OCI-LY3 (cell line): Measurements from ENCODE around the gene GSAP.

Source experiments
- H2AFZ ChIP-seq: fragments of 200-600, 300-600 bp; shearing (Covaris generic); 2 replicates; pipeline ENCODE4 v1.6.0; 2014; ENCODE audit warnings: antibody characterized with exemption, low read depth, low read length
- H3K27ac ChIP-seq: fragments of 200-600, 300-600 bp; sonication (generic); 2 replicates; pipeline ENCODE4 v1.5.1; 2014; ENCODE audit warnings: mild to moderate bottlenecking, low read length, moderate library complexity, mixed read lengths
- H3K27me3 ChIP-seq: fragments of 200-600, 300-600 bp; sonication (generic); 2 replicates; pipeline ENCODE4 v1.6.1; 2014; ENCODE audit warnings: low read depth, low read length, mixed read lengths
- H3K36me3 ChIP-seq: fragments of 200-600, 300-600 bp; sonication (generic); replicated peaks from 2 replicates; pipeline ENCODE3; 2014; ENCODE audit warnings: low read depth, low read length, mixed read lengths
- H3K4me1 ChIP-seq: fragments of 300-600, 200-600 bp; sonication (generic); 2 replicates; pipeline ENCODE4 v1.6.1; 2014; ENCODE audit warnings: low read length, mixed read lengths
- H3K4me2 ChIP-seq: fragments of 200-600, 300-600 bp; sonication (generic); 2 replicates; pipeline ENCODE4 v1.6.1; 2014; ENCODE audit warnings: low read length, mixed read lengths
- H3K4me3 ChIP-seq: fragments of 300-600, 200-600 bp; sonication (generic); 2 replicates; pipeline ENCODE4 v1.5.1; 2014; ENCODE audit warnings: antibody characterized with exemption, mild to moderate bottlenecking, low read length, moderate library complexity
- H3K79me2 ChIP-seq: fragments of 300-600, 200-600 bp; shearing (Covaris generic); 2 replicates; pipeline ENCODE4 v1.6.1; 2014; ENCODE audit warnings: mild to moderate bottlenecking, low read length, mixed read lengths
- H3K9ac ChIP-seq: fragments of 300-600, 200-600 bp; shearing (Covaris generic); 2 replicates; pipeline ENCODE4 v1.6.0; 2014; ENCODE audit warnings: mild to moderate bottlenecking, low read length, moderate library complexity
- H3K9me3 ChIP-seq: fragments of 200-600, 300-600 bp; shearing (Covaris generic); 2 replicates; pipeline ENCODE4 v1.6.1; 2014; ENCODE audit warnings: low read length, mixed read lengths; ENCODE audit not compliant: insufficient read depth
- H4K20me1 ChIP-seq: fragments of 200-600, 300-600 bp; sonication (generic); 2 replicates; pipeline ENCODE4 v1.6.1; 2016; ENCODE audit warnings: low read length, mixed read lengths; ENCODE audit not compliant: insufficient read depth
- EZH2phosphoT487 ChIP-seq: fragments of 200-600 bp; shearing (Covaris generic); IDR thresholded peaks from 2 replicates; pipeline ENCODE4 v1.6.1; 2018; ENCODE audit warnings: antibody characterized with exemption, mixed run types, low read depth
- TF ChIP-seq, protein P1 (sequence below): fragments of 200-600, 300-600 bp; sonication (generic); IDR thresholded peaks from 2 replicates; pipeline ENCODE4 v1.5.1; 2014; ENCODE audit warnings: antibody characterized with exemption, low read length, low read depth

Gene GSAP

GRCh38 chr7:77293046-77293445 is 123.1 kb downstream of the GSAP start:
- TF ChIP-seq EZH2phosphoT487, result no peak
- TF ChIP-seq, protein P1, sequence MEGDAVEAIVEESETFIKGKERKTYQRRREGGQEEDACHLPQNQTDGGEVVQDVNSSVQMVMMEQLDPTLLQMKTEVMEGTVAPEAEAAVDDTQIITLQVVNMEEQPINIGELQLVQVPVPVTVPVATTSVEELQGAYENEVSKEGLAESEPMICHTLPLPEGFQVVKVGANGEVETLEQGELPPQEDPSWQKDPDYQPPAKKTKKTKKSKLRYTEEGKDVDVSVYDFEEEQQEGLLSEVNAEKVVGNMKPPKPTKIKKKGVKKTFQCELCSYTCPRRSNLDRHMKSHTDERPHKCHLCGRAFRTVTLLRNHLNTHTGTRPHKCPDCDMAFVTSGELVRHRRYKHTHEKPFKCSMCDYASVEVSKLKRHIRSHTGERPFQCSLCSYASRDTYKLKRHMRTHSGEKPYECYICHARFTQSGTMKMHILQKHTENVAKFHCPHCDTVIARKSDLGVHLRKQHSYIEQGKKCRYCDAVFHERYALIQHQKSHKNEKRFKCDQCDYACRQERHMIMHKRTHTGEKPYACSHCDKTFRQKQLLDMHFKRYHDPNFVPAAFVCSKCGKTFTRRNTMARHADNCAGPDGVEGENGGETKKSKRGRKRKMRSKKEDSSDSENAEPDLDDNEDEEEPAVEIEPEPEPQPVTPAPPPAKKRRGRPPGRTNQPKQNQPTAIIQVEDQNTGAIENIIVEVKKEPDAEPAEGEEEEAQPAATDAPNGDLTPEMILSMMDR, result peak; percentile 46
- no peaks in the 10 kb centered on the region for H3K9me3 ChIP-seq
- no peak overlapping the region for H3K27ac ChIP-seq
- H3K27me3 ChIP-seq, result no peaks in the 10 kb centered on the region
- no peak overlapping the region for H2AFZ ChIP-seq
- no peak overlapping the region for H3K4me2 ChIP-seq
- no peaks in the 10 kb centered on the region for H3K4me1 ChIP-seq
- H3K79me2 ChIP-seq, result no peaks in the 10 kb centered on the region
- no peak overlapping the region for H3K4me3 ChIP-seq
- H3K9ac ChIP-seq, result no peak overlapping the region
- no peaks in the 10 kb centered on the region for H4K20me1 ChIP-seq
- peaks cover 8% of the 10 kb centered on the region for H3K36me3 ChIP-seq

DNA sequence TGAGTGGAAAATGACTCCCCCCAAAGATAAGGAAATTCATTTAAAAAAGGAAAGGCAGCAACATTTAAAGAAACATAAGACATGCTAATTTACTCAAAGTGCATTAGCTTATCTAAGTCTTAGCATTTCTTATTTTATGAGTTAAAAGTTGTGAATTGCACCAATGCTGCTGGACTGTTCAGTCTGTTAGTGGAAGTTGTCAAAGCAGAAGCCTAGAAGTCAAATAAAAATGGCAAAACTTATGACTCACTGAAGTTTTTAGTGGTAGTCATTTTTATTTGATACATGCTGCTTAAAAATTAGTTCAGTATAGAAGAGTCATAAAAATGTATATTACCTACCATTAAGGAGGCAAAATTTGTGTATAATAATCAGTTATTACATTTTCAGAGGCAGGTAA is 125.7 kb downstream of the GSAP start:
- Histone ChIP-seq H3K4me3 (no peak overlapping the region), H3K4me2 (no peak overlapping the region), H3K9me3 (no peaks in the 10 kb centered on the region), H3K27me3 (no peaks in the 10 kb centered on the region), H4K20me1 (no peaks in the 10 kb centered on the region), H3K4me1 (no peaks in the 10 kb centered on the region), H3K79me2 (no peaks in the 10 kb centered on the region), H3K36me3 (peaks cover 5% of the 10 kb centered on the region), H3K27ac (no peak overlapping the region), H3K9ac (no peak overlapping the region), H2AFZ (no peak overlapping the region)
- TF ChIP-seq EZH2phosphoT487, result no peak
- TF ChIP-seq, protein P1, result no peak

DNA sequence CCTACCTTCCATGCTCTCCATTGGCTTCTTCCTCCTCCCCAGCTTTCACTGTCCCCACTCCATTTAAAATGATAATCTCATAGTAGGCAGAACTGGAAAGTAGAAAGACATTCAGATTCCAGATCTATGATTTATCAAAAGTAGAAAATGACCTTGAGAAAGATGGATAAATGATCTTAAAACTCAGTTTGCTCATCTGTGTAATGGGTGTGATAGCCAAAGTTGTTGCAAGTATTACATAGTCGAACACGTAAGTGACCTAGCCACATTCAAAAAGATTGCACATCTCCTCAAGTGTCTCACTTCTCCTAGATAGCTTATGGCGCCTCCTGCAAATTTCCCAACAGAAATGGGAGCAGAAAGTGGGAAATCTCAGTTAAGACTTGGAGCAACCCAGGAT is 126.8 kb downstream of the GSAP start:
- H3K4me2 ChIP-seq, result no peak overlapping the region

GRCh38 chr7:77288676-77289320 is 127.4 kb downstream of the GSAP start:
- no peak overlapping the region for H3K4me2 ChIP-seq

More for the DNA sequence above, 126.8 kb downstream of the GSAP start:
- no peaks in the 10 kb centered on the region for H3K79me2 ChIP-seq
- TF ChIP-seq EZH2phosphoT487, result no peak
- TF ChIP-seq, protein P1, result no peak
- H3K9ac ChIP-seq, result no peak overlapping the region
- no peaks in the 10 kb centered on the region for H4K20me1 ChIP-seq
- H3K27me3 ChIP-seq, result no peaks in the 10 kb centered on the region
- H3K4me1 ChIP-seq, result no peaks in the 10 kb centered on the region
- H3K9me3 ChIP-seq, result no peaks in the 10 kb centered on the region
- H2AFZ ChIP-seq, result no peak overlapping the region
- H3K4me3 ChIP-seq, result no peak overlapping the region
- H3K27ac ChIP-seq, result no peak overlapping the region
- H3K36me3 ChIP-seq, result peaks cover 5% of the 10 kb centered on the region

More at GRCh38 chr7:77288676-77289320, 127.4 kb downstream of the GSAP start:
- no peak overlapping the region for H3K27ac ChIP-seq
- no peak overlapping the region for H2AFZ ChIP-seq
- H3K79me2 ChIP-seq, result no peaks in the 10 kb centered on the region
- H3K4me1 ChIP-seq, result no peaks in the 10 kb centered on the region
- H3K9ac ChIP-seq, result no peak overlapping the region
- no peaks in the 10 kb centered on the region for H3K9me3 ChIP-seq
- no peaks in the 10 kb centered on the region for H3K27me3 ChIP-seq
- no peak overlapping the region for H3K4me3 ChIP-seq
- no peaks in the 10 kb centered on the region for H4K20me1 ChIP-seq
- peaks cover 5% of the 10 kb centered on the region for H3K36me3 ChIP-seq
- TF ChIP-seq, protein P1, result no peak
- TF ChIP-seq EZH2phosphoT487, result no peak
